NCI-H69 (cell line): ENCODE measurements around the gene CT45A2.
"Not testable (repeated sequence)": the region's sequence is repeated elsewhere in the genome, so short reads cannot be mapped to it uniquely, and the experiment has no call there.

Experiments
- DNase-seq: peaks from one replicate; lab custom pipeline; 2025; lab: John Stamatoyannopoulos, UW

CT45A2 gene

GRCh38 chrX:135819912-135820311 lies at the start of gene CT45A2:
Gene CT45A2, minus strand, starts transcription at chrX:135820012. Its CDS starts 3,747 bp downstream, at chrX:135816265.
- not testable (repeated sequence) for DNase-seq

GRCh38 chrX:135854438-135854837 lies 34.6 kb upstream of the CT45A2 start, which contains the start of gene CT45A8:
Gene CT45A8, minus strand, starts transcription at chrX:135854538. Its CDS starts 3,755 bp downstream, at chrX:135850783.
- DNase-seq: not testable (repeated sequence)

DNA sequence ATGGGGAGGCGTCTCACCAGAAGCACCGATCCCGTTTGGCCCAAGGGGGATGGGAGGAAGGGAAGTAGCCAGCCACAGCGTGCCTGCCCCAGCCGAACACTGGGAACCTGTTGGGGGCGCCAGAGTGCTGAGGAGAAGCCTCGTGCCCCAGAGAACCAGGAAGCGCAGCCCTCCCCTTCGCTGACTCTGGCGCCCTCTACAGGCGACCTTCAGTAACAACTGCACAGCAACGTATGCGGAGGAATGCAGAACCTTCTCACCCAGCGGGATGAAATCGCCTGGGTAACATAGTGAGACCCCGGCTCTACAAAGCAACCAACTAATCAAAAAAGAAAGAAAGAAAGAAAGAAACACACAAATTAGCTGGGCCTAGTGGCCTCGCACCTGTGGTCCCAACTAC lies 17.4 kb upstream of the CT45A2 start, which contains the start of gene CT45A7:
TSS of gene CT45A7 (minus strand) at position 101 of the 400 bp plus-strand sequence. CDS start 3,747 bp downstream, outside the sequence.
- DNase-seq: not testable (repeated sequence)

DNA sequence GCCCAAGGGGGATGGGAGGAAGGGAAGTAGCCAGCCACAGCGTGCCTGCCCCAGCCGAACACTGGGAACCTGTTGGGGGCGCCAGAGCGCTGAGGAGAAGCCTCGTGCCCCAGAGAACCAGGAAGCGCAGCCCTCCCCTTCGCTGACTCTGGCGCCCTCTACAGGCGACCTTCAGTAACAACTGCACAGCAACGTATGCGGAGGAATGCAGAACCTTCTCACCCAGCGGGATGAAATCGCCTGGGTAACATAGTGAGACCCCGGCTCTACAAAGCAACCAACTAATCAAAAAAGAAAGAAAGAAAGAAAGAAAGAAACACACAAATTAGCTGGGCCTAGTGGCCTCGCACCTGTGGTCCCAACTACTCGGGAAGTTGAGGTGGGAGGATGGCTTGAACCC lies 17.1 kb downstream of the CT45A2 start, which contains the start of gene CT45A6:
TSS of gene CT45A6 (minus strand) at position 101 of the 400 bp plus-strand sequence. CDS start 3,794 bp downstream, outside the sequence.
- not testable (repeated sequence) for DNase-seq

- DNase-seq: not testable (repeated sequence)
Observed at GRCh38 chrX:135785403-135785802, 34.4 kb downstream of the CT45A2 start, which contains the start of gene CT45A5. Gene CT45A5, minus strand, starts transcription at chrX:135785503. Its CDS starts 3,774 bp downstream, at chrX:135781729.

DNA sequence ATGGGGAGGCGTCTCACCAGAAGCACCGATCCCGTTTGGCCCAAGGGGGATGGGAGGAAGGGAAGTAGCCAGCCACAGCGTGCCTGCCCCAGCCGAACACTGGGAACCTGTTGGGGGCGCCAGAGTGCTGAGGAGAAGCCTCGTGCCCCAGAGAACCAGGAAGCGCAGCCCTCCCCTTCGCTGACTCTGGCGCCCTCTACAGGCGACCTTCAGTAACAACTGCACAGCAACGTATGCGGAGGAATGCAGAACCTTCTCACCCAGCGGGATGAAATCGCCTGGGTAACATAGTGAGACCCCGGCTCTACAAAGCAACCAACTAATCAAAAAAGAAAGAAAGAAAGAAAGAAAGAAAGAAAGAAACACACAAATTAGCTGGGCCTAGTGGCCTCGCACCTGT lies 51.7 kb downstream of the CT45A2 start, which contains the start of gene CT45A3:
TSS of gene CT45A3 (minus strand) at position 101 of the 400 bp plus-strand sequence. CDS start 3,747 bp downstream, outside the sequence.
- DNase-seq: not testable (repeated sequence)
